ENCODE data around the gene TERT.

The TERT gene

DNA sequence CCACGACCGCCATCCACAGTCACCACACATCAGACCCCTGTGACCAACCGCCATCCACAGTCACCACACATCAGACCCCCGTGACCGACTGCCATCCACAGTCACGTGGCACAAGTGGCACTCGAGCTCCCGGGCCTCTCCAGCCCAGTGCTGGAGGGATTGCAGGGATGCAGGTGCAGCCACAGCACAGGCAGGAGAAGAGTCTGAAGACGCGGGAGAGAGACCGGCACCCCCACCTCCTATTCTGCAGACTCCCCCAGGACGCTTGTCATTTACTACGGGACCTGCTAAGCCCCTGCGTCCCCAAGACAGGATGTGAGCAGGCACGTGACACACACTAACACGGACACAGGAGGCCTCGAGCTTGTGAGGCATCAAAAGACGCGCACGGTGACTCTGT lies 21.1 kb downstream of the TERT start:
- Histone ChIP-seq H3K4me1 (ENCODE audit: low read length) (no peaks in the 10 kb centered on the region), H3K4me2 (ENCODE audit: low read length) (no peak overlapping the region), H3K79me2 (ENCODE audit: low read length) (no peaks in the 10 kb centered on the region), H3K4me3 (ENCODE audit: low read length) (no peak overlapping the region), H3K27ac (ENCODE audit: low read length) (no peak overlapping the region), H3K9me3 (ENCODE audit: insufficient read depth, low read length) (no peaks in the 10 kb centered on the region), H3K27me3 (ENCODE audit: low read depth, low read length) (no peaks in the 10 kb centered on the region), H4K20me1 (ENCODE audit: insufficient read depth, low read length) (no peaks in the 10 kb centered on the region), H3K36me3 (replicated peaks; ENCODE audit: low read depth, low read length) (no peaks in the 10 kb centered on the region), H3K9ac (ENCODE audit: low read length) (no peak overlapping the region), H2AFZ (ENCODE audit: low read depth, low read length) (no peak overlapping the region)
- TF ChIP-seq, protein P1, sequence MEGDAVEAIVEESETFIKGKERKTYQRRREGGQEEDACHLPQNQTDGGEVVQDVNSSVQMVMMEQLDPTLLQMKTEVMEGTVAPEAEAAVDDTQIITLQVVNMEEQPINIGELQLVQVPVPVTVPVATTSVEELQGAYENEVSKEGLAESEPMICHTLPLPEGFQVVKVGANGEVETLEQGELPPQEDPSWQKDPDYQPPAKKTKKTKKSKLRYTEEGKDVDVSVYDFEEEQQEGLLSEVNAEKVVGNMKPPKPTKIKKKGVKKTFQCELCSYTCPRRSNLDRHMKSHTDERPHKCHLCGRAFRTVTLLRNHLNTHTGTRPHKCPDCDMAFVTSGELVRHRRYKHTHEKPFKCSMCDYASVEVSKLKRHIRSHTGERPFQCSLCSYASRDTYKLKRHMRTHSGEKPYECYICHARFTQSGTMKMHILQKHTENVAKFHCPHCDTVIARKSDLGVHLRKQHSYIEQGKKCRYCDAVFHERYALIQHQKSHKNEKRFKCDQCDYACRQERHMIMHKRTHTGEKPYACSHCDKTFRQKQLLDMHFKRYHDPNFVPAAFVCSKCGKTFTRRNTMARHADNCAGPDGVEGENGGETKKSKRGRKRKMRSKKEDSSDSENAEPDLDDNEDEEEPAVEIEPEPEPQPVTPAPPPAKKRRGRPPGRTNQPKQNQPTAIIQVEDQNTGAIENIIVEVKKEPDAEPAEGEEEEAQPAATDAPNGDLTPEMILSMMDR (IDR thresholded peaks at IDR 0.05; ENCODE audit: low read depth, low read length), result no peak

DNA sequence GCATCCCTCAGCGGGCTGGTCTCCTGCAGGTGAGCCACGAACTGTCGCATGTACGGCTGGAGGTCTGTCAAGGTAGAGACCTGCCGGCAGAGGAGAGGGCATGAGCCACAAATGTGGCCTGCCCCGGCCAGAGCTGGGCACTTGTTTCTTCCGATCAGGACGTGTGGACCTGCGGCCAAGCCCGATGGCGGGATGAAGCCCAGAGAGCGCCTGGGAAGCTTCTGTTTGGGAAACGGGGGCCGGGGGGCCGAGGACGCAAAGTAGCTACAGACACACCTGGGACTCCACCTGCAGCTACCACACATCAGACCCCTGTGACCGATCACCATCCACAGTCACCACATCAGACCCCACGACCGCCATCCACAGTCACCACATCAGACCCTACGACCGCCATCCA lies 22.7 kb downstream of the TERT start:
- Histone ChIP-seq H4K20me1 (ENCODE audit: insufficient read depth, low read length) (no peaks in the 10 kb centered on the region), H3K4me3 (ENCODE audit: low read length) (no peak overlapping the region), H3K4me2 (ENCODE audit: low read length) (no peak overlapping the region), H3K27me3 (ENCODE audit: low read depth, low read length) (no peaks in the 10 kb centered on the region), H3K9me3 (ENCODE audit: insufficient read depth, low read length) (no peaks in the 10 kb centered on the region), H3K27ac (ENCODE audit: low read length) (no peak overlapping the region), H3K4me1 (ENCODE audit: low read length) (no peaks in the 10 kb centered on the region), H3K36me3 (replicated peaks; ENCODE audit: low read depth, low read length) (no peaks in the 10 kb centered on the region), H3K79me2 (ENCODE audit: low read length) (no peaks in the 10 kb centered on the region), H3K9ac (ENCODE audit: low read length) (no peak overlapping the region), H2AFZ (ENCODE audit: low read depth, low read length) (no peak overlapping the region)
- TF ChIP-seq, protein P1 (IDR thresholded peaks at IDR 0.05; ENCODE audit: low read depth, low read length), result no peak
- TF ChIP-seq EZH2phosphoT487 (IDR thresholded peaks at IDR 0.05; ENCODE audit: low read depth), result no peak

DNA sequence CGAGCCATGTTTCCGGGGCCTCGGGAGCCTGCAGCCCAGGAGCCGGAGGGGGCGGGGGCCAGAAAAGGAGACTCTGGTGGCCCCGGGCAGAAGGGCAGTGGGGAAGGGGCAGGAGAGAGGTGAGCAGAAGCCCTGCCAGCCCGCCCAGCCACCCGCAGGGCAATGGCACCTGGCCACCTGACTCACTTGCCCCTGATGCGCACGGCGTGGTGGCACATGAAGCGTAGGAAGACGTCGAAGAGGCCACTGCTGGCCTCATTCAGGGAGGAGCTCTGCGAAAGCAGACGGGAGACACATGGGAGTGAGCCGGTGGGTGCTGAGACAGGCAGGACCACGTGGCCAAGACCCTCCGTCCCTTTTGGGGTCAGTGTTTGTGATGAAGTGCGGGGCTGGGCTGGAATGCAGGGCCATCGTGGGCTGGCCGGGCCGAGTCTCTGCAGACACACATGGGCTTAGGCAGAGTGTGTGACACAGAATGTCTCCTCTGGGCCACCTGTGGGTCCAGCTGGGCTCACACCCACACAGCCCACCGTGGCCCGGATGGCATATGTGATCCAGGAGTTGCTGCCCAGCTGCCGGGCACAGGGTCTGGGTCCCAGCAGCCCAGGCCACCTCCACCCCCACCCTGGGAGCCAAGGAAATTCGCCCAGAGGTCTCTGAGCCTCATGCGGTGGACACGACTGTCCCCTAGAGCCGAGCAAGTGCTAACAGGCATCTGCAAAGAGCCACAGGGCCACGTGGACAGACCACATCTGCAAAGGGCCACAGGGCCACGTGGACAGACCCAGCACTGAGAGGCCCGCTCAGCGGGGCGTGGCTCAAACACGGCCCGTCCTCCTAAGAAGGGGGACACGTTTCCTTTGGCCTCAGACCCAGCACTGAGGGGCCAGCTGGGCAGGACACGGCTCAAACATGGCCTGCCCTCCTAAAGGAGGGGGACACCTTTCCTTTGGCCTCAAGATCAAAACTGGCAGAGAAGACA lies 23.6 kb downstream of the TERT start:
- H3K4me3 ChIP-seq (ENCODE audit: low read length), result no peak overlapping the region
- no peaks in the 10 kb centered on the region for H3K27me3 ChIP-seq (ENCODE audit: low read depth, low read length)
- no peak overlapping the region for H2AFZ ChIP-seq (ENCODE audit: low read depth, low read length)
- H3K79me2 ChIP-seq (ENCODE audit: low read length), result no peaks in the 10 kb centered on the region
- H3K9me3 ChIP-seq (ENCODE audit: insufficient read depth, low read length), result no peaks in the 10 kb centered on the region
- no peaks in the 10 kb centered on the region for H3K4me1 ChIP-seq (ENCODE audit: low read length)
- no peaks in the 10 kb centered on the region for H4K20me1 ChIP-seq (ENCODE audit: insufficient read depth, low read length)
- TF ChIP-seq, protein P1 (IDR thresholded peaks at IDR 0.05; ENCODE audit: low read depth, low read length), result no peak
- no peak for TF ChIP-seq EZH2phosphoT487 (IDR thresholded peaks at IDR 0.05; ENCODE audit: low read depth)
- H3K27ac ChIP-seq (ENCODE audit: low read length), result no peak overlapping the region
- no peak overlapping the region for H3K4me2 ChIP-seq (ENCODE audit: low read length)
- H3K36me3 ChIP-seq (replicated peaks; ENCODE audit: low read depth, low read length), result no peaks in the 10 kb centered on the region
- H3K9ac ChIP-seq (ENCODE audit: low read length), result no peak overlapping the region

DNA sequence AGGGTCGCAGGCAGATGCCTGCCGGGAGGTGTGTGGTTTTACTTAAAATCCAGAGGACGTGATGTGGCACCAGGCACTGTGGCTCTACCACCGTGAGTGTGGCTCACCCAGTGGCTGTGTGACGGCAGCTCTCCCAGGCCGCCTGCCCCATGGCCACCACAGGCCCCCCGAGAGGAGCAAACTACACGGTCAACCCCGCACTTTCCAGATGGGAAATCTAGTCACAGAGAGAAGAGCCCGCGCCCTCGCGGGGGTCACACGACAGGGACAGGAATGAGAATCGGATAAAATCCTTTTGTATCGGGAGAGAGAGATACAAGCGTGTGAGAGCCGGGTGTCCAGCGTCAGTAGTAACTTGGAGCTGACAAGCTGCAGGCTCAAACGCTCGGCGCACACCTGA lies 24.4 kb downstream of the TERT start:
- Histone ChIP-seq H2AFZ (ENCODE audit: low read depth, low read length) (no peak overlapping the region), H3K27ac (ENCODE audit: low read length) (no peak overlapping the region), H3K9ac (ENCODE audit: low read length) (no peak overlapping the region), H3K27me3 (ENCODE audit: low read depth, low read length) (no peaks in the 10 kb centered on the region), H3K9me3 (ENCODE audit: insufficient read depth, low read length) (no peaks in the 10 kb centered on the region), H3K4me2 (ENCODE audit: low read length) (no peak overlapping the region), H3K4me1 (ENCODE audit: low read length) (no peaks in the 10 kb centered on the region), H3K4me3 (ENCODE audit: low read length) (no peak overlapping the region), H3K79me2 (ENCODE audit: low read length) (no peaks in the 10 kb centered on the region), H3K36me3 (replicated peaks; ENCODE audit: low read depth, low read length) (no peaks in the 10 kb centered on the region), H4K20me1 (ENCODE audit: insufficient read depth, low read length) (no peaks in the 10 kb centered on the region)
- no peak for TF ChIP-seq EZH2phosphoT487 (IDR thresholded peaks at IDR 0.05; ENCODE audit: low read depth)
- TF ChIP-seq, protein P1 (IDR thresholded peaks at IDR 0.05; ENCODE audit: low read depth, low read length), result no peak
